MM.1S (cell line): ENCODE data around the gene HRH2.

Experiments used
- DNase-seq: peaks from one replicate; pipeline ENCODE4 v3.0.0-alpha.2; 2015
- H2AFZ ChIP-seq: fragments of 300-600 bp; sonication (generic); 2 replicates; pipeline ENCODE4 v1.6.0; 2016; ENCODE audit warnings: antibody characterized with exemption, low read length
- H3F3A ChIP-seq: fragments of 300-600 bp; sonication (generic); 2 replicates; pipeline ENCODE4 v1.6.1; 2016; ENCODE audit warnings: mild to moderate bottlenecking, antibody characterized with exemption, low read length, moderate library complexity, mixed read lengths; ENCODE audit not compliant: insufficient read depth
- H3K27ac ChIP-seq: fragments of 300-600 bp; sonication (generic); 2 replicates; pipeline ENCODE4 v1.5.1; 2016; ENCODE audit warnings: mild to moderate bottlenecking, low read length
- H3K27me3 ChIP-seq: fragments of 300-600 bp; sonication (generic); replicated peaks from 2 replicates; pipeline ENCODE4 v1.6.0; 2016; ENCODE audit warnings: low read length; ENCODE audit not compliant: insufficient read depth
- H3K36me3 ChIP-seq: fragments of 300-600 bp; sonication (generic); replicated peaks from 2 replicates; pipeline ENCODE4 v1.6.1; 2016; ENCODE audit warnings: mild to moderate bottlenecking, low read length, mixed read lengths; ENCODE audit not compliant: insufficient read depth
- H3K4me1 ChIP-seq: fragments of 300-600 bp; sonication (generic); 2 replicates; pipeline ENCODE4 v1.6.1; 2016; ENCODE audit warnings: low read length, mixed read lengths
- H3K4me2 ChIP-seq: fragments of 300-600 bp; sonication (generic); 2 replicates; pipeline ENCODE4 v1.6.0; 2016; ENCODE audit warnings: low read depth, low read length
- H3K4me3 ChIP-seq: fragments of 300-600 bp; sonication (generic); 2 replicates; pipeline ENCODE4 v1.5.1; 2016; ENCODE audit warnings: low read length, mixed read lengths
- H3K79me2 ChIP-seq: fragments of 300-600 bp; sonication (generic); 2 replicates; pipeline ENCODE4 v1.6.1; 2016; ENCODE audit warnings: mixed run types, low read length, mixed read lengths
- H3K9ac ChIP-seq: fragments of 300-600 bp; sonication (generic); 2 replicates; pipeline ENCODE4 v1.6.1; 2016; ENCODE audit warnings: low read length, mixed read lengths
- H3K9me2 ChIP-seq: fragments of 300-600 bp; sonication (generic); replicated peaks from 2 replicates; pipeline ENCODE4 v1.6.1; 2016; ENCODE audit warnings: mild to moderate bottlenecking, low read length, mixed read lengths; ENCODE audit not compliant: insufficient read depth
- H3K9me3 ChIP-seq: fragments of 300-600 bp; sonication (generic); replicated peaks from 2 replicates; pipeline ENCODE4 v1.6.1; 2016; ENCODE audit warnings: mild to moderate bottlenecking, low read length, mixed read lengths; ENCODE audit not compliant: insufficient read depth
- H4K20me1 ChIP-seq: fragments of 300-600 bp; sonication (generic); 2 replicates; pipeline ENCODE4 v1.6.1; 2016; ENCODE audit warnings: mild to moderate bottlenecking, low read length, moderate library complexity, mixed read lengths; ENCODE audit not compliant: insufficient read depth
- CTCF ChIP-seq: fragments of 300-600 bp; sonication (generic); IDR thresholded peaks from 2 replicates; pipeline ENCODE4 v1.5.1; 2016; ENCODE audit warnings: antibody characterized with exemption, low read length, mixed read lengths
- EZH2 ChIP-seq: fragments of 300-600 bp; sonication (generic); optimal IDR thresholded peaks from 2 replicates; pipeline ENCODE3; 2017; ENCODE audit warnings: low read depth, mild to moderate bottlenecking, antibody characterized with exemption, low read length, mixed read lengths
- EZH2phosphoT487 ChIP-seq: fragments of 300-600 bp; sonication (generic); IDR thresholded peaks from 2 replicates; pipeline ENCODE4 v1.6.1; 2018; ENCODE audit warnings: antibody characterized with exemption, low read length

Gene HRH2

DNA sequence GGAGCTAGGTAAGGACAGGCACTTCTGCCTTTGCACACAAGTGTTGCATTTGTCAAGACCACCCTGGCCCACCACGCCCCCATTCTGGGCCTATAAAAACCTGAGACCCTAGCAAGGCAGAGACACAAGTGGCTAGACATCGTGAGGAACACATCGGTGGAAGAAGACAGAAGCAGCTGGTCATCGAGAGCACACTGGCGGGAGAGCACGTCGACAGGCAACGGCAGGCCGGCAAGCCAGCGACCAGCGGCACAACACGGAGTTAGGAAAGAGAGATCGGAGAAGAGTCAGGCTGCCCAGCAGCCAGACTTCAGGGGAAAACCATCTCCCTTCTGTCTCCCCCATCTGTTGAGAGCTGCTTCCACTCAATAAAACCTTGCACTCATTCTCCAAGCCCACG lies 76.1 kb downstream of the HRH2 start:
- Histone ChIP-seq H4K20me1 (no peaks in the 10 kb centered on the region), H3K36me3 (no peaks in the 10 kb centered on the region), H3K79me2 (no peaks in the 10 kb centered on the region), H3K9me3 (no peaks in the 10 kb centered on the region), H3K9ac (no peak overlapping the region), H3K4me1 (no peaks in the 10 kb centered on the region), H3K4me2 (no peak overlapping the region), H3K4me3 (no peak overlapping the region), H3F3A (no peaks in the 10 kb centered on the region), H3K9me2 (no peaks in the 10 kb centered on the region), H3K27me3 (peaks cover 22% of the 10 kb centered on the region), H3K27ac (no peak overlapping the region), H2AFZ (no peak overlapping the region)
- DNase-seq: no peak
- TF ChIP-seq EZH2 (no peak), EZH2phosphoT487 (no peak), CTCF (no peak)

DNA sequence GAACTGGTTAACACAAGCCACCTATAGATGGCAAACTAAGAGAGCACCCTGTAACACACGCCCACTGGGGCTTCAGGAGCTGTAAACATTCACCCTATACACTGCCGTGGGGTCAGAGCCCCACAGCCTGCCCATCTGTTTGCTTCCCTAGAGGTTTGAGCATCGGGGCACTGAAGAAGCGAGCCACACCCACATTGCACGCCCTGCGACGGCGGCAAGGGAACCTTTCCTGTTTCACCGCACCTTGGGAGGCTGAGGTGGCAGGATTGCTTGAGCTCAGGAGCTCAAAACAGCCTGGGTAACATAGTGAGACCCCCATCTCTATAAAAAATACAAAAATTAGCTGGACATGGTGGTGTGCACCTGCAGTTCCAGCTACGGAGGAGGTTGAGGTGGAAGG lies 76.6 kb downstream of the HRH2 start:
- Histone ChIP-seq H3K4me2 (no peak overlapping the region), H3K27me3 (peaks cover 25% of the 10 kb centered on the region), H3K79me2 (no peaks in the 10 kb centered on the region)

GRCh38 chr5:175735701-175736100 lies 77.8 kb downstream of the HRH2 start:
- Histone ChIP-seq H4K20me1 (no peaks in the 10 kb centered on the region), H3K9me3 (no peaks in the 10 kb centered on the region), H3K9me2 (no peaks in the 10 kb centered on the region), H2AFZ (no peak overlapping the region), H3K36me3 (no peaks in the 10 kb centered on the region), H3K4me2 (no peak overlapping the region), H3K27me3 (peaks cover 32% of the 10 kb centered on the region), H3K4me1 (no peaks in the 10 kb centered on the region), H3K79me2 (no peaks in the 10 kb centered on the region), H3K9ac (no peak overlapping the region), H3K4me3 (no peak overlapping the region), H3K27ac (no peak overlapping the region), H3F3A (no peaks in the 10 kb centered on the region)
- DNase-seq: no peak
- no peak for TF ChIP-seq EZH2phosphoT487
- TF ChIP-seq CTCF: no peak
- TF ChIP-seq EZH2: no peak

More for the DNA sequence above, 76.6 kb downstream of the HRH2 start:
- no peak overlapping the region for H3K27ac ChIP-seq
- no peak for DNase-seq
- no peaks in the 10 kb centered on the region for H3K4me1 ChIP-seq
- no peaks in the 10 kb centered on the region for H3K9me2 ChIP-seq
- no peaks in the 10 kb centered on the region for H3K9me3 ChIP-seq
- no peaks in the 10 kb centered on the region for H3K36me3 ChIP-seq
- no peak overlapping the region for H3K9ac ChIP-seq
- H3K4me3 ChIP-seq: no peak overlapping the region
- no peaks in the 10 kb centered on the region for H3F3A ChIP-seq
- no peaks in the 10 kb centered on the region for H4K20me1 ChIP-seq
- H2AFZ ChIP-seq: no peak overlapping the region
- TF ChIP-seq EZH2: no peak
- TF ChIP-seq CTCF: no peak
- no peak for TF ChIP-seq EZH2phosphoT487
